ENCODE results near the gene NACC1. TPM values are rescaled to one million over a fixed set of nuclear protein-coding genes. Genes with fewer than 3 reads are reported as not detected.

NACC1 gene
- 44.6 TPM for total RNA-seq
- long read RNA-seq, full-length matches to known transcripts: 1 of 14 reads
- long read RNA-seq, partial matches to known transcripts: 1 of 14 reads
- long read RNA-seq, other reads (novel, unspliced or antisense): 12 of 14 reads

DNA sequence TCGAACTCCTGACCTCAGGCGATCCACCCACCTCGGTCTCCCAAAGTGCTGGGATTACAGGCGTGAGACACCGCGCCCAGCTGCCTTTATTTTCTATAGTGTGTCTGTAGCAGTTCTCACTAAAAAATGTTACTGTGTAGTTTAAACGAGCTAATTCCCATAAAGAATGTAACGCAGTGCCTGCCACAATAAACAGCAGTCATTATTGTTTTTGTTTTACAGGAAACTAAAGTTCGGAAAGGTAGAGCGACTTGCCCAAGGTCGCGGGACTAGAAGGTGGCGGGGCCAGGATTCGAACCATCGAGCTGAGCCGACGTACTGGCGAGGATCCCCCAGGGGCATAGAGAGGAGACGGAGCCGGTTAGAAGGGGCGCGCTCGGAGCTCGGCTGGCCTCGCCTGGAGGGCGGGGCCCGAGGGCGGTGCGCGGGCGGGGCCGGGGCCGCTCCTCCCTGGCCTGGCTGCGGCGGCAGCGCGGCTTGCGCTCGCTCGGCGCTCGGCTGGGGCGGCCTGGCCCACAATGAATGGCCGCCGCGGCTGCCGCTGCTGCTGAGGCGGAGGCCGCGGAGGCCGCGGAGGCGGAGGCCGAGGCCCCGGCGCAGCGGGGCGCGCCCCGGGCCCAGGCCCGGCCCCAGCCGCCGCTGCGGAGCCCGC lies at the start of gene NACC1:
Gene NACC1, plus strand, starts transcription at position 493 of the 652 bp plus-strand sequence. CDS start 16,944 bp downstream, outside the sequence.
- DNase-seq: peak; percentile 94
- ATAC-seq (ENCODE audit: poor library complexity): peak; percentile 97
- intact Hi-C loops (cut with DNase I): no loop called here

DNA sequence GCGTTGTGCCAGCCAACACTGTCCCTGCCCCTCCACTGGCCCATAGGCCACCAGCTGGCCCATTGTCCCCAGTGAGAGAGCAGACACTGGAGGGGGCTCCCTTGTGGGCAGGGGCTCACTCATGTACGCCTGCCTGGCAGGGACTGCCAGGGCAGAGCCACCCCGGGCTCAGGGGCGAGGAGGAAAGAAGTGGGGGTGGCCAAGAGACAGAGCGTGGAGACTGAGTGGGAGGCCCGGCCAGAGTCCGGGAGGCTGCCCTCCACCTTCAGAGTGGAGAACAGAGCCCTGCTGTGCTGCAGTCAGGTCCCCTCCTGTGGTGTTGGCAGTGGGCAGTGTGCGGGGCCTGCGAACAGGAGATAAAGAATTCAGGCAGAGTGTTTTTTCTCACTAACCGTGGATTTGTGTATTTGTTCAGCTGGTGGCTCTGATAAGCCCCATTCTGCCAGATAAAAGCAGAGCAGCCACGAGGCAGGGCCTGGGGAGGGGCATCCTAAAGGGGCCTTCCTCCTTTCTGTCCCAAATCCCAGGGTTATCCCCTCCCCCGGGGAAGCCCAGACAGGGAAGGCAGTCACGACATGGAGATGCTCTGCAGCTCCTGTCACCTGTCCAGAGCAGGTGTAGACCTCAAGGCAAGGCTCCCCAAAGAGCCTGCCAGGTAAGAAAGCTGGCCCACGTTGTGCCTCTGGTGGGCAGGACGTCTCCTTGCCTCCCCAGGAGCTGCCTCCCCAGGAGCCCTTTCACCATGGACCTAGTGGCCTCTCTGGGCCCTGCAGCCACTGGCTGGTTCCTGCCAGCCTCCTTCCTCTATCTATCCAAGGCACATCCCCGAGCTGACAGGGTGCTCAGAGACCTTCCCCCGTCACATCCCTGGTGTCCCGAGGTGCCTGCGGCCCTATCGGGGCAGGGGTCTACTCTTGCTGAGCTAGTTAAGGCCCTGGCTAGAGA lies 48.4 kb upstream of the NACC1 start:
- intact Hi-C loops (cut with DNase I): no loop called here
- DNase-seq: no peak
- no peak for ATAC-seq (ENCODE audit: poor library complexity)

- intact Hi-C loops (cut with DNase I): no loop called here
- no peak for DNase-seq
- no peak for ATAC-seq (ENCODE audit: poor library complexity)
Measured at GRCh38 chr19:13070425-13071140, 47.5 kb upstream of the NACC1 start.

DNA sequence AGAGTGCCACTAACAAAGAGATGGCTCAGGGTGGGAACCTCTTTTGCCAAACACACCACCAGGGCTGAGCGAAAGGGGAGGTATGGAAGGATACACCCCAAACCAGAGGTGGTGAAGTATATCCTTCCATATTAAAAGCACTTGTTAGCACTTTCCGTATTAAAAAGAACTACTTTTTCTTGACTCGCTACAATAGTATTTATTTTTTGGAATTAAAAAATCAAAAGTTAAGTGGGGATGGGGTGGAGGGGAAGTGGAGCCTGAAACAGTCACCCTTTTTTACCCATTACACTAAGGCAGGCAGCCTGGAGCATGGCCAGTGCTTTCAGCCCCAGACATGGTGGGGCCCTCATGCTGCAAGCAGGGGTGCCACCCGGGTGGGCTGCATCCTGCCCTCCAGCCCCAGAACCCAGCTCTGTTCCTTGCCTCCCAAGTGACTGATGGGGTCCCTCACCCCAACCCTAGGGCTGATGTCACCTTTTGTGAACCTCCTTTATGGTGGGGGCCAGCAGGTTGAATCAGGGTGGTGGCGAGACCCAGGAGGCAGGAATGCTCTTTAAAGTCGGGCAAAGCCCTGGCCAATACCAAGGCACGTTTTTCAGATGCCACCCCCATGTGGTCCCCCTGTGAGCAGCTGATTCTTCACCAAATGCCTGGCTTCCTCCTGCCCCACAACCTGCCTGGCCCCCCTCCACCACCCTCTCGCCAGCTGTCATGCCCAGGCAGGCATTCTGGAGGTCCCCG lies 46.4 kb upstream of the NACC1 start:
- ATAC-seq (ENCODE audit: poor library complexity) (no peak), DNase-seq (no peak)
- intact Hi-C loops (cut with DNase I): no loop called here

GRCh38 chr19:13072188-13072908 lies 45.7 kb upstream of the NACC1 start:
- no peak for DNase-seq
- no peak for ATAC-seq (ENCODE audit: poor library complexity)
- intact Hi-C loops (cut with DNase I): no loop called here

- intact Hi-C loops (cut with DNase I): no loop called here
- DNase-seq: no peak
- ATAC-seq (ENCODE audit: poor library complexity): no peak
Measured at GRCh38 chr19:13073263-13073662, 44.8 kb upstream of the NACC1 start.

DNA sequence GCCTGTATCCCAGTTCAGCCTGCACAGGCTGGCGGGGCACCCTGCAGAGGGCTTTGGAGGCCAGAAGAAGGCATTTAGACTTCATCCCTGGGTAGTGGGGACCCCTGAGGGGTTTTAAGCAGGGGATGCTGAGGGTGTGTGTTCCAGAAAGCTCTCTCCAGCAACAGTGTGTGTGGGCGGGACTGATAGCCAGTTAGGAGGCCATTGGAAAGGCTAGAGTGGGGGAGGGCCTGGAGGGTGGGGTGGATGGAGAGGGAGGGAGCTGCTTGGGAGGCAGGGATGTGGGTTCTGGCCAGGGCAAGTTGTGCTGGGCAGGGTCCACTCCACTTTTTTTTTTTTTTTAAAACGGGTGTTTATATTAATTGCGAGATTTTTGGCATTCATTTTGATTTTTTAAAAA lies 43.7 kb upstream of the NACC1 start:
- DNase-seq: no peak
- no peak for ATAC-seq (ENCODE audit: poor library complexity)
- intact Hi-C loops (cut with DNase I): no loop called here

- ATAC-seq (ENCODE audit: poor library complexity): no peak
Measured at GRCh38 chr19:13076320-13076719, 41.7 kb upstream of the NACC1 start.

DNA sequence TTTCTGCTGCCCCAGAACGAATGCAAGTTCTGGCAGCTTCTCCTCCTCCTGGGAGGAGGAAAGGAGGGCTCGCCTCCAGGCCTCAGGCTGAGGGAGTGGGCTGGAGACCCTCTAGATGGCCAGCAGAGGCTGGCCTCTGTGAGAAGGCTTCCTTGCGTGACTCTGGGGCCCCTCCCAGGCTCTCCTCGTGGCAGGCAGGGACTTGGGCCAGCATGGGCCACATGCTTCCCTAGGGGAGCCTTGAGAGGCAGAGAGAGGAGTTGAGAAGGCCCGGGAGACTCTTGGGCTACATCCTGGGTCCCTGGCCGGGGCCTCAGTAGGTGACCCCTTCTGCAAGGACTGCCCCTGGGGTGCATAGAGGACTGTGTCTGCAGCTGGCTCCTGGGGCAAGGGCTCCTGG lies 41.3 kb upstream of the NACC1 start:
- ATAC-seq (ENCODE audit: poor library complexity) (peak; percentile 8), DNase-seq (no peak)
- intact Hi-C loops (cut with DNase I): no loop called here

More at GRCh38 chr19:13076320-13076719, 41.7 kb upstream of the NACC1 start:
- no peak for DNase-seq
- intact Hi-C loops (cut with DNase I): no loop called here

DNA sequence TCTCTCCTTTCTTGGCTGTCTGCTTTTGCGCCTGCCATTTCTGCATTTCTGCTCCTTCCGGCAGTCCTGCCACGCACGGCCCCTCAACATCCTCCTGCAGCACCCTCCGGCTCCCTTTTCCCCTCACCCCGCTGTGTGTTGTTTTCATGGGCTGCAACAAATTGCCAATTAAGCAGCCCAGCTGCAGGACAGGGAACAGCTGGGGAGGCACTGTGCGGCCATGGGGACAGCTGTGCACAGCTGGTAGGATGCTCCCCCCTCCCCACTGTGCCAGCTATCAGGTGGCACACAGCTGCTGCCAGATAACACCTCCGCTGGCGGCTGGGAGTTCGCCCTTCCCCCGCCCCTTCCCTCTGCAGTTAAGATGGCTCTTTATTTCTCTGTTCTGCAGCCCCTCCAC lies 40.8 kb upstream of the NACC1 start:
- ATAC-seq (ENCODE audit: poor library complexity) (no peak), DNase-seq (no peak)
- intact Hi-C loops (cut with DNase I): no loop called here

- DNase-seq (no peak), ATAC-seq (ENCODE audit: poor library complexity) (no peak)
- intact Hi-C loops (cut with DNase I): no loop called here
Measured at GRCh38 chr19:13078381-13078780, 39.7 kb upstream of the NACC1 start.

GRCh38 chr19:13078897-13079541 lies 39.0 kb upstream of the NACC1 start:
- peak; percentile 73 for DNase-seq
- peak; percentile 67 for ATAC-seq (ENCODE audit: poor library complexity)
- intact Hi-C loops (cut with DNase I): no loop called here

- DNase-seq (peak; percentile 74), ATAC-seq (ENCODE audit: poor library complexity) (peak; percentile 48)
- intact Hi-C loops (cut with DNase I): no loop called here
Measured at GRCh38 chr19:13079542-13079986, 38.5 kb upstream of the NACC1 start.

- intact Hi-C loops (cut with DNase I): no loop called here
- DNase-seq (peak; percentile 60), ATAC-seq (ENCODE audit: poor library complexity) (peak; percentile 51)
Measured at GRCh38 chr19:13082192-13083007, 35.7 kb upstream of the NACC1 start.

- no peak for ATAC-seq (ENCODE audit: poor library complexity)
- intact Hi-C loops (cut with DNase I): no loop called here
Measured at GRCh38 chr19:13083008-13083404, 35.1 kb upstream of the NACC1 start.

GRCh38 chr19:13083627-13084026 lies 34.4 kb upstream of the NACC1 start:
- DNase-seq (peak; percentile 28), ATAC-seq (ENCODE audit: poor library complexity) (no peak)
- intact Hi-C loops (cut with DNase I): no loop called here

More at GRCh38 chr19:13083008-13083404, 35.1 kb upstream of the NACC1 start:
- DNase-seq: no peak

All from Right ventricle myocardium superior (tissue), 1 donor.